HCT116 (cell line): Measurements from ENCODE around the gene DDX39B. TPM values are rescaled to one million over a fixed set of nuclear protein-coding genes. Genes with fewer than 3 reads are reported as not detected.

Experiments used
- ATAC-seq: fragments of 200-7000 bp; cut with Tn5 transposase; 2 replicates; pipeline ENCODE4 v1.9.1; 2020; ENCODE audit warnings: mild to moderate bottlenecking, moderate library complexity
- BruUV-seq: library from RNA; stranded (reverse); fragments of 400-500 nt; replicated peaks from 2 replicates; lab custom pipeline; 2021; lab: Mats Ljungman, UMichigan
- CTCF ChIA-PET: fragments of 300-600 bp; sonication (Branson Sonifier 250); formaldehyde crosslinking; loops from one replicate; lab custom pipeline; 2021; ENCODE audit warnings: antibody characterized with exemption; lab: Charles Lee
- POLR2A ChIA-PET: fragments of 300-600, 350-600 bp; sonication (Branson Sonifier 250); formaldehyde crosslinking; loops from one replicate; lab custom pipeline; 2021; ENCODE audit warnings: antibody characterized with exemption; lab: Charles Lee
- RAD21 ChIA-PET, 2 experiments: fragments of 300-600 bp; sonication (Branson Sonifier 250); formaldehyde crosslinking; loops; one replicate each; lab custom pipeline; 2023; ENCODE audit warnings: low total read pairs in 2 of 2; ENCODE audit not compliant: uncharacterized antibody in 2 of 2, unreplicated experiment in 2 of 2, low non-redundant PET in 1 of 2; lab: Charles Lee
- DNase-seq: peaks from one replicate; pipeline ENCODE4 v3.0.0-alpha.2; 2010; ENCODE audit warnings: low read depth, low spot score
- H2AFZ ChIP-seq: fragments of 200-600 bp; shearing (Covaris generic), sonication (generic); 2 replicates; pipeline ENCODE4 v1.6.1; 2017; ENCODE audit warnings: low read depth, mixed run types, mixed read lengths, antibody characterized with exemption, low read length; ENCODE audit not compliant: poor library complexity, severe bottlenecking
- H3K27ac ChIP-seq: 2 replicates; pipeline ENCODE4 v1.5.1; 2012; ENCODE audit warnings: low read depth, low read length
- H3K27me3 ChIP-seq: fragments of 200-600 bp; sonication (generic); 2 replicates; pipeline ENCODE4 v1.6.1; 2016; ENCODE audit warnings: mixed run types, low read length, mixed read lengths; ENCODE audit not compliant: insufficient read depth
- H3K36me3 ChIP-seq, 2 experiments: fragments of 200-500 bp in 1 of 2; fragments of 200-600 bp in 1 of 2; sonication (Bioruptor generic) in 1 of 2; sonication (generic) in 1 of 2; 2 replicates each; pipeline versions ENCODE4 v1.5.1 to v1.6.1; 2014 to 2016; ENCODE audit warnings: low read length in 2 of 2, inconsistent platforms in 1 of 2, mixed read lengths in 1 of 2, mixed run types in 1 of 2; ENCODE audit not compliant: insufficient read depth in 2 of 2, control insufficient read depth in 1 of 2
- H3K4me1 ChIP-seq, 2 experiments: fragments of 200-600 bp in 1 of 2; sonication (generic) in 1 of 2; 2 replicates each; pipeline versions ENCODE4 v1.5.1 to v1.6.1; 2012 to 2017; ENCODE audit warnings: low read length in 2 of 2, inconsistent platforms in 1 of 2, mild to moderate bottlenecking in 1 of 2, mixed read lengths in 1 of 2, mixed run types in 1 of 2, moderate library complexity in 1 of 2; ENCODE audit not compliant: insufficient read depth in 2 of 2, control insufficient read depth in 1 of 2
- H3K4me2 ChIP-seq: fragments of 200-600 bp; sonication (generic); 2 replicates; pipeline ENCODE4 v1.6.1; 2017; ENCODE audit warnings: mixed run types, low read length, mixed read lengths
- H3K4me3 ChIP-seq, 2 experiments: fragments of 200-600 bp in 1 of 2; sonication (generic) in 1 of 2; replicated peaks in 1 of 2; 2 replicates each; pipeline ENCODE4 v1.5.1; 2011 to 2016; ENCODE audit warnings: low read length in 2 of 2, control low read depth in 1 of 2, low read depth in 1 of 2, mild to moderate bottlenecking in 1 of 2, mixed read lengths in 1 of 2, mixed run types in 1 of 2
- H3K79me2 ChIP-seq: fragments of 200-600 bp; sonication (generic); 2 replicates; pipeline ENCODE4 v1.6.1; 2017; ENCODE audit warnings: mild to moderate bottlenecking, mixed run types, low read length, moderate library complexity, mixed read lengths; ENCODE audit not compliant: insufficient read depth
- H3K9ac ChIP-seq: fragments of 200-600 bp; sonication (generic); 2 replicates; pipeline ENCODE4 v1.6.1; 2016; ENCODE audit warnings: low read length, mixed read lengths
- H3K9me2 ChIP-seq: fragments of 200-600 bp; sonication (generic), shearing (Covaris generic); 2 replicates; pipeline ENCODE4 v1.6.1; 2017; ENCODE audit warnings: mixed run types, mild to moderate bottlenecking, moderate library complexity; ENCODE audit not compliant: insufficient read depth
- H3K9me3 ChIP-seq, 2 experiments: fragments of 200-500 bp in 1 of 2; fragments of 200-600 bp in 1 of 2; sonication (Bioruptor generic) in 1 of 2; sonication (generic) in 1 of 2; 2 replicates each; pipeline ENCODE4 v1.6.1; 2014 to 2017; ENCODE audit warnings: low read length in 2 of 2, mixed read lengths in 2 of 2, inconsistent platforms in 1 of 2, low read depth in 1 of 2, mild to moderate bottlenecking in 1 of 2, mixed run types in 1 of 2, moderate library complexity in 1 of 2; ENCODE audit not compliant: control insufficient read depth in 1 of 2, insufficient read depth in 1 of 2
- H4K20me1 ChIP-seq: fragments of 200-600 bp; sonication (generic), shearing (Covaris generic); 2 replicates; pipeline ENCODE4 v1.6.1; 2017; ENCODE audit warnings: mixed run types, mild to moderate bottlenecking, moderate library complexity; ENCODE audit not compliant: insufficient read depth
- CTCF ChIP-seq, 3 experiments: fragments of 200-600 bp in 1 of 3; sonication (generic) in 1 of 3; IDR thresholded peaks in 2 of 3; conservative IDR thresholded peaks in 1 of 3; 2 replicates each; pipeline ENCODE4 v1.5.1; 2012 to 2017; ENCODE audit warnings: low read depth in 2 of 3, low read length in 2 of 3, antibody characterized with exemption in 1 of 3, borderline replicate concordance in 1 of 3, control low read depth in 1 of 3, mild to moderate bottlenecking in 1 of 3, mixed read lengths in 1 of 3, mixed run types in 1 of 3, moderate library complexity in 1 of 3; ENCODE audit not compliant: insufficient read depth in 1 of 3
- ELF1 ChIP-seq: IDR thresholded peaks from 2 replicates; pipeline ENCODE4 v1.6.1; 2012; ENCODE audit warnings: low read depth, borderline replicate concordance
- EZH2phosphoT487 ChIP-seq: fragments of 200-600 bp; IDR thresholded peaks from 2 replicates; pipeline ENCODE4 v1.6.1; 2018; ENCODE audit warnings: antibody characterized with exemption, borderline replicate concordance
- RAD21 ChIP-seq: IDR thresholded peaks from 2 replicates; pipeline ENCODE4 v1.6.1; 2012; ENCODE audit warnings: low read depth, mild to moderate bottlenecking
- REST ChIP-seq: IDR thresholded peaks from 2 replicates; pipeline ENCODE4 v1.6.1; 2012; ENCODE audit warnings: low read depth
- SIN3A ChIP-seq: IDR thresholded peaks from 2 replicates; pipeline ENCODE4 v1.6.1; 2012; ENCODE audit warnings: low read depth
- YY1 ChIP-seq: IDR thresholded peaks from 2 replicates; pipeline ENCODE4 v1.6.1; 2011; ENCODE audit warnings: low read length, low read depth, moderate library complexity, mild to moderate bottlenecking; ENCODE audit not compliant: insufficient replicate concordance; ENCODE audit errors: extremely low read depth
- ZNF274 ChIP-seq: fragments of 200-500 bp; sonication (Bioruptor generic); IDR thresholded peaks from 2 replicates; pipeline ENCODE4 v1.6.1; 2014; ENCODE audit warnings: mild to moderate bottlenecking, low read depth, low read length, inconsistent platforms
- intact Hi-C: fragments of 100-400 bp; cut with micrococcal nuclease; formaldehyde crosslinking; loops from 2 replicates; pipeline ENCODE4 v1.10.0; 2022
- total RNA-seq: library from RNA; stranded (reverse); gene quantifications from one replicate; pipeline ENCODE4 v1.2.1, GENCODE V29; 2021; ENCODE audit not compliant: unreplicated experiment
- TF ChIP-seq, protein P1 (sequence below): IDR thresholded peaks from 2 replicates; pipeline ENCODE4 v1.6.1; 2012

The DDX39B gene
- total RNA-seq, 1 experiment from 2014 or later: 545 TPM

- no peak within 1 kb of the TSS for H3K27ac ChIP-seq
- BruUV-seq: no TSS peak
- no peak within 1 kb of the TSS for H3K4me3 ChIP-seq
- POLR2A ChIA-PET: no interaction called here
- intact Hi-C loops: no loop called here
- no peaks in the 10 kb centered on the region for H3K36me3 ChIP-seq
- DNase-seq: no peak
- H3K9me3 ChIP-seq: no peaks in the 10 kb centered on the region
- no peak within 1 kb of the TSS for H3K9ac ChIP-seq
- no peaks in the 10 kb centered on the region for H3K27me3 ChIP-seq
- H3K4me2 ChIP-seq: no peak within 1 kb of the TSS
- TF ChIP-seq SIN3A (no peak), ZNF274 (no peak), ELF1 (no peak), YY1 (no peak), CTCF (IDR thresholded peaks at IDR 0.05 in 2 of 3, conservative IDR thresholded peaks at IDR 0.05 in 1 of 3; ENCODE audit: borderline replicate concordance in 1 of 3, insufficient read depth in 1 of 3, low read depth in 2 of 3, low read length in 2 of 3) (no peak), RAD21 (no peak)
- CTCF ChIA-PET: interaction anchor here (0.6 to 7.8 kb wide), 3 partner anchors 8 to 35 kb away, joined by 3 to 70 read pairs (median 4); no protein-coding TSS in a partner anchor
- peaks cover 4 to 10% of the 10 kb centered on the region in 2 experiments; a peak in 2 of 4 replicates for H3K4me1 ChIP-seq
- no peak for ATAC-seq
- RAD21 ChIA-PET: no interaction called here
- H2AFZ ChIP-seq: no peak within 1 kb of the TSS
- H4K20me1 ChIP-seq: no peaks in the 10 kb centered on the region
- no peaks in the 10 kb centered on the region for H3K9me2 ChIP-seq
- no peaks in the 10 kb centered on the region for H3K79me2 ChIP-seq
These were observed 44.2 kb upstream of the DDX39B start, which contains the start of gene LST1 for GRCh38 chr6:31586008-31586407. Gene LST1, plus strand, starts transcription at chr6:31586277. Its CDS starts 1,023 bp downstream, at chr6:31587300.

GRCh38 chr6:31585491-31585890 lies 43.7 kb upstream of the DDX39B start:
- intact Hi-C loops: no loop called here
- Histone ChIP-seq H3K9me2 (no peaks in the 10 kb centered on the region), H3K36me3 (no peaks in the 10 kb centered on the region), H3K4me1 (peaks cover 4 to 14% of the 10 kb centered on the region in 2 experiments; a peak in 2 of 4 replicates), H3K4me2 (no peak overlapping the region), H4K20me1 (no peaks in the 10 kb centered on the region), H3K27me3 (no peaks in the 10 kb centered on the region), H3K79me2 (no peaks in the 10 kb centered on the region), H2AFZ (no peak overlapping the region), H3K9me3 (no peaks in the 10 kb centered on the region), H3K4me3 (no peak overlapping the region), H3K27ac (no peak overlapping the region), H3K9ac (no peak overlapping the region)
- ATAC-seq: peak; percentile 55
- BruUV-seq: no TSS peak
- TF ChIP-seq REST: no peak
- TF ChIP-seq, protein P1, sequence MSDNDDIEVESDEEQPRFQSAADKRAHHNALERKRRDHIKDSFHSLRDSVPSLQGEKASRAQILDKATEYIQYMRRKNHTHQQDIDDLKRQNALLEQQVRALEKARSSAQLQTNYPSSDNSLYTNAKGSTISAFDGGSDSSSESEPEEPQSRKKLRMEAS: no peak
- TF ChIP-seq CTCF (IDR thresholded peaks at IDR 0.05 in 2 of 3, conservative IDR thresholded peaks at IDR 0.05 in 1 of 3; ENCODE audit: borderline replicate concordance in 1 of 3, insufficient read depth in 1 of 3, low read depth in 2 of 3, low read length in 2 of 3): peak in 2 of 3 experiments; percentile 72 to 76; a peak in 4 of 6 replicates
- peak; percentile 30; the same call in 1 of the 2 replicates for TF ChIP-seq RAD21
- TF ChIP-seq EZH2phosphoT487: no peak
- CTCF ChIA-PET: interaction anchor here (0.8 to 7.8 kb wide), 3 partner anchors 8 to 34 kb away, joined by 3 to 70 read pairs (median 5); no protein-coding TSS in a partner anchor
- POLR2A ChIA-PET: no interaction called here
- RAD21 ChIA-PET: no interaction called here
- peak; percentile 26 for DNase-seq
